ENCODE measurements around the gene ATAD3C. TPM values are rescaled to one million over a fixed set of nuclear protein-coding genes. Genes with fewer than 3 reads are reported as not detected.
A peak's percentile ranks its signal among the peaks of the same experiment; 100 is the strongest.
"Not testable (repeated sequence)": the region's sequence is repeated elsewhere in the genome, so short reads cannot be mapped to it uniquely, and the experiment has no call there.

Gene ATAD3C
- total RNA-seq, 1 donor from 2014 or later = 7.0 TPM

- not testable (repeated sequence) for DNase-seq (ENCODE audit: low spot score)
Observed at GRCh38 chr1:1446631-1447030, 2.9 kb upstream of the ATAD3C start.

GRCh38 chr1:1450616-1451015, 1.1 kb downstream of the ATAD3C start:
- DNase-seq (ENCODE audit: low spot score) = not testable (repeated sequence)

GRCh38 chr1:1451696-1452364, 2.3 kb downstream of the ATAD3C start:
- no peak for DNase-seq (ENCODE audit: low spot score)

GRCh38 chr1:1452365-1452739, 2.9 kb downstream of the ATAD3C start:
- DNase-seq (ENCODE audit: low spot score) = not testable (repeated sequence)

GRCh38 chr1:1452882-1453281, 3.4 kb downstream of the ATAD3C start:
- no peak for DNase-seq (ENCODE audit: low spot score)

- not testable (repeated sequence) for DNase-seq (ENCODE audit: low spot score)
Observed at GRCh38 chr1:1454286-1455056, 5.0 kb downstream of the ATAD3C start.

GRCh38 chr1:1455366-1455884, 5.9 kb downstream of the ATAD3C start:
- no peak for DNase-seq (ENCODE audit: low spot score)

GRCh38 chr1:1455934-1456333, 6.4 kb downstream of the ATAD3C start:
- DNase-seq (ENCODE audit: low spot score) = not testable (repeated sequence)

GRCh38 chr1:1456683-1457255, 7.3 kb downstream of the ATAD3C start:
- not testable (repeated sequence) for DNase-seq (ENCODE audit: low spot score)

GRCh38 chr1:1459156-1459555, 9.7 kb downstream of the ATAD3C start:
- DNase-seq (ENCODE audit: low spot score) = not testable (repeated sequence)

GRCh38 chr1:1459711-1460110, 10.2 kb downstream of the ATAD3C start:
- DNase-seq (ENCODE audit: low spot score) = not testable (repeated sequence)

- DNase-seq (ENCODE audit: low spot score) = no peak
Observed at GRCh38 chr1:1460540-1461130, 11.1 kb downstream of the ATAD3C start.

- no peak for DNase-seq (ENCODE audit: low spot score)
Observed at GRCh38 chr1:1461721-1462317, 12.3 kb downstream of the ATAD3C start.

- peak; percentile 39 for DNase-seq (ENCODE audit: low spot score)
Observed at GRCh38 chr1:1462318-1462966, 13.0 kb downstream of the ATAD3C start.

GRCh38 chr1:1463312-1463711, 13.8 kb downstream of the ATAD3C start:
- DNase-seq (ENCODE audit: low spot score) = no peak

GRCh38 chr1:1468196-1468985, 18.9 kb downstream of the ATAD3C start:
- DNase-seq (ENCODE audit: low spot score) = not testable (repeated sequence)

GRCh38 chr1:1470626-1471388, 21.3 kb downstream of the ATAD3C start:
- DNase-seq (ENCODE audit: low spot score) = no peak

- DNase-seq (ENCODE audit: low spot score) = peak; percentile 94
Observed at GRCh38 chr1:1471389-1472052, 22.0 kb downstream of the ATAD3C start, which contains the start of gene ATAD3B. ATAD3B (plus strand) TSS chr1:1471765; CDS start chr1:1471885, 120 bp downstream.

All from mucosa of gallbladder (tissue), 1 donor.